Right lobe of liver (tissue), 6 donors: ENCODE results near the gene ARHGAP29. TPM values are rescaled to one million over a fixed set of nuclear protein-coding genes. Genes with fewer than 3 reads are reported as not detected.
A peak's percentile ranks its signal among the peaks of the same experiment; 100 is the strongest.

Experiments
- ATAC-seq, 4 donors: fragments of 200-7000 bp; cut with Tn5 transposase; one replicate each; pipeline ENCODE4 v1.9.1; 2020; ENCODE audit warnings: mild to moderate bottlenecking in 4 of 4, moderate library complexity in 4 of 4
- DNase-seq, 3 donors: peaks; one replicate each; pipeline ENCODE4 v3.0.0-alpha.2; 2020
- H3K27ac ChIP-seq, 3 donors: fragments of 200-600 bp; one replicate each; pipeline ENCODE4 v1.8.0; 2022
- H3K27me3 ChIP-seq, 2 donors: fragments of 200-600 bp; one replicate each; pipeline ENCODE4 v1.8.0; 2022
- H3K36me3 ChIP-seq, 4 donors: fragments of 200-600 bp; sonication (generic) in 1 of 4; one replicate each; pipeline versions ENCODE4 v1.5.1 to v1.8.0; 2017 to 2022; ENCODE audit warnings: control low read depth in 1 of 4
- H3K4me1 ChIP-seq, 4 donors: fragments of 200-600 bp; sonication (generic) in 1 of 4; one replicate each; pipeline versions ENCODE4 v1.5.1 to v1.8.0; 2017 to 2022; ENCODE audit warnings: control low read depth in 1 of 4
- H3K4me3 ChIP-seq, 3 donors: fragments of 200-600 bp; one replicate each; pipeline ENCODE4 v1.8.0; 2022
- H3K9me3 ChIP-seq, 4 donors: fragments of 200-600 bp; sonication (generic) in 1 of 4; one replicate each; pipeline versions ENCODE4 v1.5.1 to v1.8.0; 2017 to 2022; ENCODE audit warnings: control low read depth in 1 of 4
- POLR2A ChIP-seq: fragments of 450-650 bp; IDR thresholded peaks from one replicate; pipeline ENCODE4 v1.6.1; 2017; ENCODE audit warnings: antibody characterized with exemption, mild to moderate bottlenecking
- WGBS: methylation state at CpG from one replicate; pipeline ENCODE4 v1.1.6; 2018; ENCODE audit warnings: low coverage, low lambda C conversion rate; ENCODE audit not compliant: insufficient coverage; ENCODE audit errors: missing lambda C conversion rate; 5-methylcytosine and 5-hydroxymethylcytosine counted together
- intact Hi-C, 2 donors: fragments of 100-400 bp; cut with DNase I; formaldehyde crosslinking; loops; one replicate each; pipeline versions ENCODE4 v1.11.2 to v1.14.1; 2022
- total RNA-seq, 6 experiments: library from RNA; depleted of rRNA in 2 of 6; stranded (reverse); fragments of >200 nt in 2 of 6; fragmentation: NEBNext Ultra II Directional in 3 of 6; extraction: Animal tissue kit (Norgen Biotek cat#: 25700) in 3 of 6; gene quantifications; one replicate each; pipeline versions ENCODE4 v1.1.0 to v1.2.4, GENCODE V29; 2016 to 2023
- TF ChIP-seq, protein P1 (sequence below), 4 donors: fragments of 200-600 bp in 3 of 4; fragments of 450-650 bp in 1 of 4; IDR thresholded peaks; one replicate each; pipeline versions ENCODE4 v1.5.1 to v1.8.0; 2016 to 2022; ENCODE audit warnings: antibody characterized with exemption in 4 of 4, mild to moderate bottlenecking in 2 of 4
- donor health status: DM: no; HTN: yes; CAD: no.
- donor health status: DM: no; HTN: no; CAD: no.
- donor health status: DM: no; HTN: no; CAD: no.
- donor health status: DM: no; HTN: yes; CAD: no.
- donor health status: DM: no; HTN: yes; CAD: no.

The ARHGAP29 gene
- total RNA-seq, 6 experiments from 2014 or later, result 15.1 to 28.9 (median 21.1) TPM

GRCh38 chr1:94228640-94229375 is 8.6 kb downstream of the ARHGAP29 start:
- Histone ChIP-seq H3K27ac (no peak overlapping the region), H3K4me3 (no peak overlapping the region), H3K9me3 (no peaks in the 10 kb centered on the region), H3K36me3 (no peaks in the 10 kb centered on the region), H3K4me1 (peaks cover 0 to 8% (median under 1%) of the 10 kb centered on the region in 4 donors), H3K27me3 (no peaks in the 10 kb centered on the region)
- intact Hi-C loops, result no loop called here
- TF ChIP-seq, protein P1, sequence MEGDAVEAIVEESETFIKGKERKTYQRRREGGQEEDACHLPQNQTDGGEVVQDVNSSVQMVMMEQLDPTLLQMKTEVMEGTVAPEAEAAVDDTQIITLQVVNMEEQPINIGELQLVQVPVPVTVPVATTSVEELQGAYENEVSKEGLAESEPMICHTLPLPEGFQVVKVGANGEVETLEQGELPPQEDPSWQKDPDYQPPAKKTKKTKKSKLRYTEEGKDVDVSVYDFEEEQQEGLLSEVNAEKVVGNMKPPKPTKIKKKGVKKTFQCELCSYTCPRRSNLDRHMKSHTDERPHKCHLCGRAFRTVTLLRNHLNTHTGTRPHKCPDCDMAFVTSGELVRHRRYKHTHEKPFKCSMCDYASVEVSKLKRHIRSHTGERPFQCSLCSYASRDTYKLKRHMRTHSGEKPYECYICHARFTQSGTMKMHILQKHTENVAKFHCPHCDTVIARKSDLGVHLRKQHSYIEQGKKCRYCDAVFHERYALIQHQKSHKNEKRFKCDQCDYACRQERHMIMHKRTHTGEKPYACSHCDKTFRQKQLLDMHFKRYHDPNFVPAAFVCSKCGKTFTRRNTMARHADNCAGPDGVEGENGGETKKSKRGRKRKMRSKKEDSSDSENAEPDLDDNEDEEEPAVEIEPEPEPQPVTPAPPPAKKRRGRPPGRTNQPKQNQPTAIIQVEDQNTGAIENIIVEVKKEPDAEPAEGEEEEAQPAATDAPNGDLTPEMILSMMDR (IDR thresholded peaks at IDR 0.05), result no peak
- no peak for TF ChIP-seq POLR2A
- DNase-seq (no peak), ATAC-seq (peak in 2 of 4 donors; percentile 27 to 29)
- WGBS, result 61% methylated on average over 4 of the region's 4 CpGs

DNA sequence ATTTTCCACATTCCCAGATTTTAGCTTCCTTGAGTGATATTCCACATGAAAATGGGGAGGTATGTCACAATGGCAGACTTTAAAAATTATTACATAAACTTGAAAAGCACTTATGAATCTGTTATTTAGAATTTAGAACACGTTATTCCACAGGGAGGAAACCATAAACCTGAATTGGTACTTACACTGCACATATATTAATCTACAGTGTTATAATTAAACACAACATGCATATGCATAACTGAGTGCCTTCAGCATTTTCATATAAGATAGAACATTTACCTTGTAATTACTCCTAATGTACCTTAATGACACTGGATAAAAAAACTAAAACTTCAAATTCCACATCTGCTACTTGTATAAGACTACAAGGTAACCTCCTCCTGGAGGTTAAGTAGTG is 9.8 kb downstream of the ARHGAP29 start:
- H3K27me3 ChIP-seq, result no peaks in the 10 kb centered on the region
- ATAC-seq (no peak), DNase-seq (no peak)
- no peak overlapping the region for H3K27ac ChIP-seq
- intact Hi-C loops, result no loop called here
- H3K36me3 ChIP-seq, result no peaks in the 10 kb centered on the region
- WGBS, result 77% methylated on average over 1 of the region's 1 CpG
- H3K9me3 ChIP-seq, result no peaks in the 10 kb centered on the region
- TF ChIP-seq, protein P1 (IDR thresholded peaks at IDR 0.05), result no peak
- TF ChIP-seq POLR2A, result no peak
- no peak overlapping the region for H3K4me3 ChIP-seq
- peaks cover 0 to 7% (median under 1%) of the 10 kb centered on the region in 4 donors for H3K4me1 ChIP-seq

DNA sequence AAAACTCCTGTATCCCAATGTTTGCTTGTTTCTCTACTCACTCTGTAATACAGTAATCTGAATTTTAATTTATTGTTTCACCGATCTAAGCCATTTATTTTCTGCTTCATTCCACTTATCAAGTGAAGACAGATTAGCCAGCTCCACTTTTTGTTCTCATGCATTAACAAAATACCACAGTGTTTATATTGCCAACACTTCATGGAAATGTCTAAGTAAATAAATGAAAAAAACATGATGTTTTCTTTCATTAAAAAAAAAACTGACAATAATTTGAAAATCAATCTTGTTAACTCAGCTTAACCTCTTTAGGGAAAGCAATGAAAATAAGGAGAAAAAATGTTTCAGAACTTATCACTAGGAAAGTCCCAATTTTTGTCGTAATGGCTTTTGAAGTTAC is 11.5 kb downstream of the ARHGAP29 start:
- peaks cover 0 to 7% (median under 1%) of the 10 kb centered on the region in 4 donors for H3K4me1 ChIP-seq
- no peak for TF ChIP-seq POLR2A
- TF ChIP-seq, protein P1 (IDR thresholded peaks at IDR 0.05), result no peak
- 38% methylated on average over 2 of the region's 2 CpGs for WGBS
- H3K27me3 ChIP-seq, result no peaks in the 10 kb centered on the region
- DNase-seq (no peak), ATAC-seq (no peak)
- intact Hi-C loops, result no loop called here
- no peaks in the 10 kb centered on the region for H3K36me3 ChIP-seq
- H3K27ac ChIP-seq, result no peak overlapping the region
- H3K9me3 ChIP-seq, result no peaks in the 10 kb centered on the region
- no peak overlapping the region for H3K4me3 ChIP-seq

DNA sequence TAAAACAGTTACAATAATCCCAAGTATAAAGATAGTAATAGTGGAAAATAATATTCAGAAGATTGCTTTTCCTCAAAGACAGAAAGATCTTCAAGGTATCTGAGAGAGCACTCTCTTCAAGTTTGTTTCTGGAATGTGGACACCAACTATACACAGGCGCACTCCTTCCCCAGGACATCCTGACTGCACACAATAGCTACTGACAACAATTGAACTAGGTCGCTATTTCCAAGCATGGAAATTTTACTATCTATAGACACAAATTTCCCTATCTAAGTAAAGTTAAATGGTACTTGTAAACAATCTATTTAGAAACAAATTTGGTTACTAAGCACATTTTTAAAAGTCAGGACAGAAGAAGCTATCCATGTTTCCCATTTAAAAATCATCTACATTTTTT is 19.1 kb downstream of the ARHGAP29 start:
- no peaks in the 10 kb centered on the region for H3K4me1 ChIP-seq
- 65% methylated on average over 2 of the region's 2 CpGs for WGBS
- no peaks in the 10 kb centered on the region for H3K9me3 ChIP-seq
- DNase-seq (no peak), ATAC-seq (peak; percentile 48 to 80 (median 63))
- no peak overlapping the region for H3K4me3 ChIP-seq
- intact Hi-C loops, result no loop called here
- TF ChIP-seq, protein P1 (IDR thresholded peaks at IDR 0.05), result no peak
- no peak for TF ChIP-seq POLR2A
- no peaks in the 10 kb centered on the region for H3K36me3 ChIP-seq
- peak overlapping the region in 1 of 3 donors; percentile 13 for H3K27ac ChIP-seq
- no peaks in the 10 kb centered on the region for H3K27me3 ChIP-seq
